Activated CD4-positive, CD25-positive, alpha-beta regulatory T cell treated with anti-CD3 and anti-CD28 coated beads, Interleukin-2, amount 50 U/mL, for 24 hours (primary cell): ENCODE results near the gene TIAM1.

ENCODE experiments used
- ATAC-seq, 2 donors: fragments of 150-1000 bp; cut with Tn5 transposase; one replicate each; pipeline ENCODE4 v1.10.0; 2021; ENCODE audit warnings: mild to moderate bottlenecking in 1 of 2, moderate library complexity in 1 of 2

Gene TIAM1

GRCh38 chr21:31352836-31353235 lies 8.8 kb upstream of the TIAM1 start:
- no peak for ATAC-seq

GRCh38 chr21:31351960-31352359 lies 7.9 kb upstream of the TIAM1 start:
- ATAC-seq = peak in 1 of 2 donors; percentile 7

- no peak for ATAC-seq
Measured at GRCh38 chr21:31351438-31351837, 7.4 kb upstream of the TIAM1 start.

- no peak for ATAC-seq
Measured at GRCh38 chr21:31349208-31349607, 5.1 kb upstream of the TIAM1 start.

GRCh38 chr21:31348188-31348587 lies 4.1 kb upstream of the TIAM1 start:
- no peak for ATAC-seq

GRCh38 chr21:31347435-31348032 lies 3.5 kb upstream of the TIAM1 start:
- ATAC-seq = no peak

- no peak for ATAC-seq
Measured at GRCh38 chr21:31346256-31346821, 2.3 kb upstream of the TIAM1 start.

- no peak for ATAC-seq
Measured at GRCh38 chr21:31345136-31345535, 1.1 kb upstream of the TIAM1 start.

- no peak for ATAC-seq
Measured at GRCh38 chr21:31343030-31343510, 991 bp downstream of the TIAM1 start.

- ATAC-seq = no peak
Measured at GRCh38 chr21:31342348-31342747, 1.7 kb downstream of the TIAM1 start.

GRCh38 chr21:31340942-31341487 lies 3.0 kb downstream of the TIAM1 start:
- ATAC-seq = no peak

GRCh38 chr21:31340514-31340913 lies 3.5 kb downstream of the TIAM1 start:
- ATAC-seq = no peak

GRCh38 chr21:31339721-31340120 lies 4.3 kb downstream of the TIAM1 start:
- no peak for ATAC-seq

GRCh38 chr21:31338908-31339368 lies 5.1 kb downstream of the TIAM1 start:
- no peak for ATAC-seq

GRCh38 chr21:31337996-31338907 lies 5.8 kb downstream of the TIAM1 start:
- ATAC-seq = no peak

GRCh38 chr21:31337086-31337485 lies 7.0 kb downstream of the TIAM1 start:
- ATAC-seq = no peak

- ATAC-seq = no peak
Measured at GRCh38 chr21:31336739-31337040, 7.4 kb downstream of the TIAM1 start.

- peak; percentile 90 to 93 for ATAC-seq
Measured at GRCh38 chr21:31335957-31336738, 7.9 kb downstream of the TIAM1 start.

- no peak for ATAC-seq
Measured at GRCh38 chr21:31334648-31335121, 9.4 kb downstream of the TIAM1 start.

- peak in 1 of 2 donors; percentile 38 for ATAC-seq
Measured at GRCh38 chr21:31332525-31332924, 11.5 kb downstream of the TIAM1 start.

- no peak for ATAC-seq
Measured at GRCh38 chr21:31331231-31331630, 12.8 kb downstream of the TIAM1 start.

- no peak for ATAC-seq
Measured at GRCh38 chr21:31330144-31330483, 13.9 kb downstream of the TIAM1 start.
